ENCODE data around the gene ALG12. TPM values are rescaled to one million over a fixed set of nuclear protein-coding genes. Genes with fewer than 3 reads are reported as not detected.

The ALG12 gene
- total and polyA plus RNA-seq, 2 of the 4 experiments (the other 2 are of a cell fraction): 7.2 to 10.9 TPM

GRCh38 chr22:49958931-49959781 lies 40.9 kb upstream of the ALG12 start:
- H2BK15ac ChIP-seq (ENCODE audit: low read depth, low read length): peak overlapping the region; percentile 47; the same call in 2 of the 3 replicates
- no peak overlapping the region for H3K18ac ChIP-seq (ENCODE audit: low read depth, low read length)
- DNase-seq (no peak), ATAC-seq (ENCODE audit: low read depth) (no peak)
- peak overlapping the region; percentile 83 to 92; a peak in 3 of 4 replicates for H4K8ac ChIP-seq (ENCODE audit: low read depth in 2 of 2, low read length in 2 of 2)
- peak overlapping the region; percentile 71; the same call in 1 of the 2 replicates for H3K27ac ChIP-seq (ENCODE audit: insufficient read depth, low read length)
- peak overlapping the region; percentile 44 for H3K4ac ChIP-seq (ENCODE audit: low read depth, low read length)
- H3K36me3 ChIP-seq (ENCODE audit: control insufficient read depth, insufficient read depth, low read length): peaks cover 20% of the 10 kb centered on the region
- TF ChIP-seq CEBPB (IDR thresholded peaks at IDR 0.05; ENCODE audit: low read depth, low read length) (no peak), NFE2L2 (IDR thresholded peaks at IDR 0.05; ENCODE audit: low read depth, low read length) (no peak), RCOR1 (IDR thresholded peaks at IDR 0.05; ENCODE audit: insufficient replicate concordance, low read length) (no peak), CHD1 (IDR thresholded peaks at IDR 0.05; ENCODE audit: low read depth, low read length) (no peak), RFX5 (IDR thresholded peaks at IDR 0.05; ENCODE audit: low read depth, low read length) (no peak)
- TF ChIP-seq, protein P1, sequence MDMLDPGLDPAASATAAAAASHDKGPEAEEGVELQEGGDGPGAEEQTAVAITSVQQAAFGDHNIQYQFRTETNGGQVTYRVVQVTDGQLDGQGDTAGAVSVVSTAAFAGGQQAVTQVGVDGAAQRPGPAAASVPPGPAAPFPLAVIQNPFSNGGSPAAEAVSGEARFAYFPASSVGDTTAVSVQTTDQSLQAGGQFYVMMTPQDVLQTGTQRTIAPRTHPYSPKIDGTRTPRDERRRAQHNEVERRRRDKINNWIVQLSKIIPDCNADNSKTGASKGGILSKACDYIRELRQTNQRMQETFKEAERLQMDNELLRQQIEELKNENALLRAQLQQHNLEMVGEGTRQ (IDR thresholded peaks at IDR 0.05; ENCODE audit: low read depth, low read length): no peak
- H2AK5ac ChIP-seq (ENCODE audit: low read depth, low read length): peak overlapping the region; percentile 95
- CTCF ChIA-PET: no interaction called here
- BruUV-seq (replicated peaks): no TSS peak
- 88% methylated on average over 8 of the region's 29 CpGs; no CpG with 5 or more reads in 1 of the 2 experiments for WGBS, 2 experiments (ENCODE audit: extremely low coverage in 2 of 2, insufficient read length in 1 of 2)
- no peaks in the 10 kb centered on the region for H3K9me3 ChIP-seq (ENCODE audit: control insufficient read depth, insufficient read depth, low read length)
- H3K9ac ChIP-seq (ENCODE audit: low read depth, low read length): peak overlapping the region; percentile 66; the same call in 1 of the 2 replicates
- peak overlapping the region; percentile 37; the same call in 1 of the 2 replicates for H2BK120ac ChIP-seq (ENCODE audit: low read depth, low read length)
- H2BK5ac ChIP-seq (ENCODE audit: low read depth, low read length, poor library complexity, severe bottlenecking): no peak overlapping the region
- peak overlapping the region; percentile 58; the same call in 1 of the 2 replicates for H3K4me3 ChIP-seq (ENCODE audit: insufficient read depth, low read depth, low read length)
- in situ Hi-C loops (cut with MboI; ENCODE audit: low sequenced_read_pairs): no loop called here
- intact Hi-C loops (cut with micrococcal nuclease): no loop called here
- H3K14ac ChIP-seq (replicated peaks; ENCODE audit: low read depth, low read length): no peak overlapping the region; the same call in 1 of the 2 replicates
- H4K91ac ChIP-seq (ENCODE audit: insufficient read depth, low read depth, low read length): peak overlapping the region; percentile 85
- no peak overlapping the region for H3K56ac ChIP-seq (ENCODE audit: extremely low read depth, insufficient read depth, low read length)
- H2BK20ac ChIP-seq (ENCODE audit: low read depth, low read length): no peak overlapping the region
- dilution Hi-C loops (cut with HindIII; ENCODE audit: low sequenced_read_pairs, unreplicated experiment): no loop called here
- peak overlapping the region; percentile 93 for H2AK9ac ChIP-seq (replicated peaks; ENCODE audit: low read depth, low read length, poor library complexity)
- peak overlapping the region; percentile 35 for H4K5ac ChIP-seq (ENCODE audit: low read depth, low read length)
- no peaks in the 10 kb centered on the region for H3K27me3 ChIP-seq (ENCODE audit: control insufficient read depth, insufficient read depth, low read length)
- peaks cover 24% of the 10 kb centered on the region for H3K4me1 ChIP-seq (ENCODE audit: control insufficient read depth, insufficient read depth, low read length)
- POLR2A ChIA-PET (ENCODE audit: unreplicated experiment): no interaction called here
- H3K4me2 ChIP-seq (ENCODE audit: low read depth, low read length): peak overlapping the region; percentile 84
- H4K20me1 ChIP-seq (ENCODE audit: insufficient read depth, low read length): peaks cover 33% of the 10 kb centered on the region
- H3K9me1 ChIP-seq (ENCODE audit: insufficient read depth, low read length): peaks cover 3% of the 10 kb centered on the region; the same call in 1 of the 2 replicates
- peak overlapping the region; percentile 53 for H3K23ac ChIP-seq (ENCODE audit: low read depth, low read length)
- H3K79me1 ChIP-seq (ENCODE audit: low read depth in 1 of 2, low read length in 2 of 2): peaks cover 6 to 24% of the 10 kb centered on the region in 2 experiments; a peak in 3 of 4 replicates
- H2AFZ ChIP-seq (replicated peaks; ENCODE audit: low read length, poor library complexity): peak overlapping the region; percentile 23

Measured in IMR-90 (cell line).